ENCODE results near the gene XRCC6.
"Not testable (repeated sequence)": the region's sequence is repeated elsewhere in the genome, so short reads cannot be mapped to it uniquely, and the experiment has no call there.

Gene XRCC6

GRCh38 chr22:41625577-41625976 lies 4.5 kb downstream of the XRCC6 start:
- Histone ChIP-seq H3K27ac (ENCODE audit: low read depth, low read length) (no peak overlapping the region), H3K9me3 (ENCODE audit: control insufficient read depth in 1 of 2, low read length in 2 of 2) (no peaks in the 10 kb centered on the region), H3K27me3 (ENCODE audit: control insufficient read depth in 1 of 2, insufficient read depth in 2 of 2, low read length in 2 of 2) (no peaks in the 10 kb centered on the region), H3K4me1 (ENCODE audit: control insufficient read depth in 1 of 2, insufficient read depth in 2 of 2, low read length in 2 of 2) (peaks cover 8% of the 10 kb centered on the region in 2 donors), H3K4me3 (ENCODE audit: low read depth in 1 of 2, low read length in 2 of 2) (no peak overlapping the region), H3K36me3 (ENCODE audit: control insufficient read depth in 1 of 2, insufficient read depth in 2 of 2, low read length in 2 of 2) (peaks cover 19 to 62% of the 10 kb centered on the region in 2 donors), H3K9ac (ENCODE audit: low read depth in 1 of 2, low read length in 2 of 2) (no peak overlapping the region)

GRCh38 chr22:41631115-41631514 lies 10.0 kb downstream of the XRCC6 start:
- peaks cover 19 to 64% of the 10 kb centered on the region in 2 donors for H3K36me3 ChIP-seq (ENCODE audit: control insufficient read depth in 1 of 2, insufficient read depth in 2 of 2, low read length in 2 of 2)

GRCh38 chr22:41631615-41632014 lies 10.5 kb downstream of the XRCC6 start:
- H3K27me3 ChIP-seq (ENCODE audit: control insufficient read depth in 1 of 2, insufficient read depth in 2 of 2, low read length in 2 of 2); H3K9me3 ChIP-seq (ENCODE audit: control insufficient read depth in 1 of 2, low read length in 2 of 2); H3K4me1 ChIP-seq (ENCODE audit: control insufficient read depth in 1 of 2, insufficient read depth in 2 of 2, low read length in 2 of 2); H3K9ac ChIP-seq (ENCODE audit: low read depth in 1 of 2, low read length in 2 of 2); H3K27ac ChIP-seq (ENCODE audit: low read depth, low read length); H3K4me3 ChIP-seq (ENCODE audit: low read depth in 1 of 2, low read length in 2 of 2): not testable (repeated sequence)
- H3K36me3 ChIP-seq (ENCODE audit: control insufficient read depth in 1 of 2, insufficient read depth in 2 of 2, low read length in 2 of 2): peaks cover 24 to 65% of the 10 kb centered on the region in 2 donors

More at GRCh38 chr22:41631115-41631514, 10.0 kb downstream of the XRCC6 start:
- H3K4me3 ChIP-seq (ENCODE audit: low read depth in 1 of 2, low read length in 2 of 2); H3K9ac ChIP-seq (ENCODE audit: low read depth in 1 of 2, low read length in 2 of 2); H3K27ac ChIP-seq (ENCODE audit: low read depth, low read length); H3K4me1 ChIP-seq (ENCODE audit: control insufficient read depth in 1 of 2, insufficient read depth in 2 of 2, low read length in 2 of 2); H3K9me3 ChIP-seq (ENCODE audit: control insufficient read depth in 1 of 2, low read length in 2 of 2); H3K27me3 ChIP-seq (ENCODE audit: control insufficient read depth in 1 of 2, insufficient read depth in 2 of 2, low read length in 2 of 2): not testable (repeated sequence)

DNA sequence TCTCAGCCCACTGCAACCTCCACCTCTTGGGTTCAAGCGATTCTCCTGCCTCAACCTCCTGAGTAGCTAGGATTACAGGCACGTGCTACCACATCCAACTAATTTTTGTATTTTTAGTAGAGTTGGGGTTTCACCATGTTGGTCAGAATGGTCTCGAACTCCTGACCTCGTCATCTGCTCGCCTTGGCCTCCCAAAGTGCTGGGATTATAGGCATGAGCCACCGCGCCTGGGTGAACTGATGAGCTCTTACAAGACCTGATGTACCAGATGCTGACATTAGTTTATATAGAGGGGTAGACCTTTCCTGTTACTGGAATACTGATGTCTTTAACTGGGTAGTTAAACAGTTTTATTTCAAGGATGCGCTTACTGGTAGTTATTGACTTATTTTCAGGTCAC lies 13.5 kb downstream of the XRCC6 start:
- H3K4me3 ChIP-seq (ENCODE audit: low read depth in 1 of 2, low read length in 2 of 2); H3K27ac ChIP-seq (ENCODE audit: low read depth, low read length); H3K27me3 ChIP-seq (ENCODE audit: control insufficient read depth in 1 of 2, insufficient read depth in 2 of 2, low read length in 2 of 2); H3K4me1 ChIP-seq (ENCODE audit: control insufficient read depth in 1 of 2, insufficient read depth in 2 of 2, low read length in 2 of 2); H3K9ac ChIP-seq (ENCODE audit: low read depth in 1 of 2, low read length in 2 of 2); H3K9me3 ChIP-seq (ENCODE audit: control insufficient read depth in 1 of 2, low read length in 2 of 2): not testable (repeated sequence)
- H3K36me3 ChIP-seq (ENCODE audit: control insufficient read depth in 1 of 2, insufficient read depth in 2 of 2, low read length in 2 of 2): peaks cover 23 to 68% of the 10 kb centered on the region in 2 donors

DNA sequence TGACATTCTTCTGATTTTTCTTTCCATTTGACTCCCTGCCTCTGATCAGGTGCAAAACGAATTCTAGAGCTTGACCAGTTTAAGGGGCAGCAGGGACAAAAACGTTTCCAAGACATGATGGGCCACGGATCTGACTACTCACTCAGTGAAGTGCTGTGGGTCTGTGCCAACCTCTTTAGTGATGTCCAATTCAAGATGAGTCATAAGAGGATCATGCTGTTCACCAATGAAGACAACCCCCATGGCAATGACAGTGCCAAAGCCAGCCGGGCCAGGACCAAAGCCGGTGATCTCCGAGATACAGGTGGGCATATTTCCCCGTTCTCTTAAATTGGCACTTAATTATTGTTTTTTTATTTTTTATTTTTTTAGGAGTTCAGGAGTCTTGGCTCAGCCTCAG lies 15.4 kb downstream of the XRCC6 start:
- H3K4me3 ChIP-seq (ENCODE audit: low read depth in 1 of 2, low read length in 2 of 2): no peak overlapping the region
- no peak overlapping the region for H3K9ac ChIP-seq (ENCODE audit: low read depth in 1 of 2, low read length in 2 of 2)
- no peaks in the 10 kb centered on the region for H3K9me3 ChIP-seq (ENCODE audit: control insufficient read depth in 1 of 2, low read length in 2 of 2)
- peaks cover 23 to 79% of the 10 kb centered on the region in 2 donors for H3K36me3 ChIP-seq (ENCODE audit: control insufficient read depth in 1 of 2, insufficient read depth in 2 of 2, low read length in 2 of 2)
- no peaks in the 10 kb centered on the region for H3K27me3 ChIP-seq (ENCODE audit: control insufficient read depth in 1 of 2, insufficient read depth in 2 of 2, low read length in 2 of 2)
- no peaks in the 10 kb centered on the region for H3K4me1 ChIP-seq (ENCODE audit: control insufficient read depth in 1 of 2, insufficient read depth in 2 of 2, low read length in 2 of 2)
- no peak overlapping the region for H3K27ac ChIP-seq (ENCODE audit: low read depth, low read length)

DNA sequence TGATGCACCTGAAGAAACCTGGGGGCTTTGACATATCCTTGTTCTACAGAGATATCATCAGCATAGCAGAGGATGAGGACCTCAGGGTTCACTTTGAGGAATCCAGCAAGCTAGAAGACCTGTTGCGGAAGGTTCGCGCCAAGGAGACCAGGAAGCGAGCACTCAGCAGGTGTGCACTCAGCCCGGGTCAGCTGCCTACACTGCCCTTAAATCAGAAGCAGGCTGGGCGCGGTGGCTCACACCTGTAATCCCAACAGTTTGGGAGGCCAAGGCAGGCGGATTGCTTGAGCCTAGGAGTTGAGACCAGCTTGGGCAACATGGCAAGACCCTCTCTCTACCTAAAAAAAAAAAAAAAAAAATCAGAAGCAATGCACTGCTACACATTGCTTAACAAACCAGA lies 16.5 kb downstream of the XRCC6 start:
- not testable (repeated sequence) for H3K27me3 ChIP-seq (ENCODE audit: control insufficient read depth in 1 of 2, insufficient read depth in 2 of 2, low read length in 2 of 2); H3K9me3 ChIP-seq (ENCODE audit: control insufficient read depth in 1 of 2, low read length in 2 of 2); H3K9ac ChIP-seq (ENCODE audit: low read depth in 1 of 2, low read length in 2 of 2); H3K27ac ChIP-seq (ENCODE audit: low read depth, low read length); H3K4me1 ChIP-seq (ENCODE audit: control insufficient read depth in 1 of 2, insufficient read depth in 2 of 2, low read length in 2 of 2); H3K4me3 ChIP-seq (ENCODE audit: low read depth in 1 of 2, low read length in 2 of 2)
- H3K36me3 ChIP-seq (ENCODE audit: control insufficient read depth in 1 of 2, insufficient read depth in 2 of 2, low read length in 2 of 2): peaks cover 24 to 82% of the 10 kb centered on the region in 2 donors

DNA sequence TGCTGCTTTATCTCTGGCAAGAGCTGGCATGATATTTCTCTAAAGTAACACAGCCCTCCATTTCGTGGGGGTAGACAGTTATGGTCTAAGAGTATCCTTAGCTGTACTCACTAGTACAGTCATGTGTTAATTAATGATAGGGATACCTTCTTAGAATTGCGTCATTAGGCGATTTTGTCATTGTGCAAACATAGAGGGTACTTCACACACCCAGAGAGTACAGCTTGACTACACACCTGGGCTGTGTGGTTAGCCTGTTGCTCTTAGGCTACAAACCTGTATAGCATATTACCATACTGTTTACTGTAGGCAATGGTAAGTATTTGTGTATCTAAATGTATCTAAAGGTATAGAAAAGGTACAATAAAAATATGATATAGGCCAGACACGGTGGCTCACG lies 17.0 kb downstream of the XRCC6 start:
- no peak overlapping the region for H3K27ac ChIP-seq (ENCODE audit: low read depth, low read length)
- H3K9ac ChIP-seq (ENCODE audit: low read depth in 1 of 2, low read length in 2 of 2): no peak overlapping the region
- peaks cover 26 to 86% of the 10 kb centered on the region in 2 donors for H3K36me3 ChIP-seq (ENCODE audit: control insufficient read depth in 1 of 2, insufficient read depth in 2 of 2, low read length in 2 of 2)

GRCh38 chr22:41638748-41639147 lies 17.7 kb downstream of the XRCC6 start:
- Histone ChIP-seq H3K36me3 (ENCODE audit: control insufficient read depth in 1 of 2, insufficient read depth in 2 of 2, low read length in 2 of 2) (peaks cover 26 to 90% of the 10 kb centered on the region in 2 donors), H3K27ac (ENCODE audit: low read depth, low read length) (no peak overlapping the region), H3K9ac (ENCODE audit: low read depth in 1 of 2, low read length in 2 of 2) (no peak overlapping the region), H3K9me3 (ENCODE audit: control insufficient read depth in 1 of 2, low read length in 2 of 2) (no peaks in the 10 kb centered on the region), H3K4me1 (ENCODE audit: control insufficient read depth in 1 of 2, insufficient read depth in 2 of 2, low read length in 2 of 2) (no peaks in the 10 kb centered on the region), H3K27me3 (ENCODE audit: control insufficient read depth in 1 of 2, insufficient read depth in 2 of 2, low read length in 2 of 2) (no peaks in the 10 kb centered on the region), H3K4me3 (ENCODE audit: low read depth in 1 of 2, low read length in 2 of 2) (no peak overlapping the region)

More for the DNA sequence above, 17.0 kb downstream of the XRCC6 start:
- H3K4me3 ChIP-seq (ENCODE audit: low read depth in 1 of 2, low read length in 2 of 2): no peak overlapping the region
- no peaks in the 10 kb centered on the region for H3K4me1 ChIP-seq (ENCODE audit: control insufficient read depth in 1 of 2, insufficient read depth in 2 of 2, low read length in 2 of 2)
- no peaks in the 10 kb centered on the region for H3K27me3 ChIP-seq (ENCODE audit: control insufficient read depth in 1 of 2, insufficient read depth in 2 of 2, low read length in 2 of 2)
- no peaks in the 10 kb centered on the region for H3K9me3 ChIP-seq (ENCODE audit: control insufficient read depth in 1 of 2, low read length in 2 of 2)

- Histone ChIP-seq H3K36me3 (ENCODE audit: control insufficient read depth in 1 of 2, insufficient read depth in 2 of 2, low read length in 2 of 2) (peaks cover 22 to 80% of the 10 kb centered on the region in 2 donors), H3K27me3 (ENCODE audit: control insufficient read depth in 1 of 2, insufficient read depth in 2 of 2, low read length in 2 of 2) (no peaks in the 10 kb centered on the region), H3K27ac (ENCODE audit: low read depth, low read length) (no peak overlapping the region), H3K4me1 (ENCODE audit: control insufficient read depth in 1 of 2, insufficient read depth in 2 of 2, low read length in 2 of 2) (no peaks in the 10 kb centered on the region), H3K4me3 (ENCODE audit: low read depth in 1 of 2, low read length in 2 of 2) (no peak overlapping the region), H3K9me3 (ENCODE audit: control insufficient read depth in 1 of 2, low read length in 2 of 2) (no peaks in the 10 kb centered on the region), H3K9ac (ENCODE audit: low read depth in 1 of 2, low read length in 2 of 2) (no peak overlapping the region)
Observed at GRCh38 chr22:41641854-41642253, 20.8 kb downstream of the XRCC6 start.

DNA sequence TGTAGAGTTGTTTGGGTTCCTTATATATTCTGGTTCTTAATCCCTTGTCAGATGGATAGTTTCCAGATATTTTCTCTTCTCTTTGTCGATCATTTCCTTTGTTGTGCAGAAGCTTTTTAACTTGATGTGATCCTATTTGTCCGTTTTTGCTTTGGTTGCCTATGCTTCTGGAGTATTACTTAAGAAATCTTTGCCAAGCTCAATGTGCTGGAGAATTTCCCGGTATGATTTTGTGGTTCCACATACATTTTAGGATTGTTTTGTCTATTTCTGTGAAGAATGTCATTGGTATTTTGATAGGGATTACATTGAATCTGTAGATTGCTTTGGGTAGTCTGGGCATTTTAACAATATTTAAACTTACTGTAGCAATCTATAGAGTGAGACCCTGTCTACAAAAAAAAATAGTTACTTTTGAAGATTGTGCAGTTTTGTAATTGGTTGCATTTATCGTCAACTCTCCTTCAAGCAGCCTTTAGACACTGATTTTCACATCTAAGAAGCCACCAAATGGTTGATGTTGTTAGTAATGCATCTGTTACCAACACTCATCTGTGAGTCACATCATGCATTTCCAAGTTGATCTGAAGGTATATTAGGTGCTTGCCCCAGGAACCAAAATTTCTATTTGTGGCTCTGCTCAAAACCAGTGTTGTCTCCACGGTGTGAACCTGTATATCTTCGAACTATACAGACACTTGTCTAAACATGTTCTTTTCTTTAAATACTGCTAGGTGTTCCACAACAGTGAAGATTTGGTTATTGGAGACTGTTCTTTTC lies 21.4 kb downstream of the XRCC6 start:
- H3K9ac ChIP-seq (ENCODE audit: low read depth in 1 of 2, low read length in 2 of 2): no peak overlapping the region
- H3K4me3 ChIP-seq (ENCODE audit: low read depth in 1 of 2, low read length in 2 of 2): no peak overlapping the region
- H3K27ac ChIP-seq (ENCODE audit: low read depth, low read length): no peak overlapping the region
- no peaks in the 10 kb centered on the region for H3K9me3 ChIP-seq (ENCODE audit: control insufficient read depth in 1 of 2, low read length in 2 of 2)
- no peaks in the 10 kb centered on the region for H3K4me1 ChIP-seq (ENCODE audit: control insufficient read depth in 1 of 2, insufficient read depth in 2 of 2, low read length in 2 of 2)
- H3K36me3 ChIP-seq (ENCODE audit: control insufficient read depth in 1 of 2, insufficient read depth in 2 of 2, low read length in 2 of 2): peaks cover 19 to 78% of the 10 kb centered on the region in 2 donors
- H3K27me3 ChIP-seq (ENCODE audit: control insufficient read depth in 1 of 2, insufficient read depth in 2 of 2, low read length in 2 of 2): no peaks in the 10 kb centered on the region
